H1 (cell line): ENCODE results near the gene NPAS4. TPM values are rescaled to one million over a fixed set of nuclear protein-coding genes. Genes with fewer than 3 reads are reported as not detected.
A peak's percentile ranks its signal among the peaks of the same experiment; 100 is the strongest.

Experiments
- CTCF ChIA-PET: fragments of 300-600 bp; sonication (Branson Sonifier 250); formaldehyde crosslinking; loops from one replicate; lab custom pipeline; 2021; ENCODE audit not compliant: partially characterized antibody; lab: Charles Lee
- POLR2A ChIA-PET: fragments of 300-600 bp; sonication (Branson Sonifier 250); formaldehyde crosslinking; loops from one replicate; lab custom pipeline; 2021; ENCODE audit warnings: inconsistent platforms; ENCODE audit not compliant: partially characterized antibody; lab: Charles Lee
- DNase-seq, 2 experiments: peaks; one replicate each; pipeline versions ENCODE4 v3.0.0 to v3.0.0-alpha.2; 2010 to 2022; ENCODE audit warnings: low spot score in 2 of 2, low read depth in 1 of 2, mixed read lengths in 1 of 2
- FAIRE-seq: peaks from 2 replicates; lab custom pipeline; 2011; peaks lifted over from hg19 to GRCh38; lab: Jason Lieb, UNC
- H2AFZ ChIP-seq: 2 replicates; pipeline ENCODE4 v1.8.1; 2012; ENCODE audit warnings: low read length, inconsistent platforms
- H2AK5ac ChIP-seq: 2 replicates; pipeline ENCODE4 v1.6.1; 2013; ENCODE audit warnings: low read depth, low read length
- H2BK120ac ChIP-seq: replicated peaks from 2 replicates; pipeline ENCODE3; 2013; ENCODE audit warnings: low read depth, low read length, inconsistent platforms
- H2BK12ac ChIP-seq: 2 replicates; pipeline ENCODE4 v1.6.1; 2013; ENCODE audit warnings: low read depth, low read length
- H2BK15ac ChIP-seq: 2 replicates; pipeline ENCODE4 v1.6.1; 2013; ENCODE audit warnings: low read length
- H2BK20ac ChIP-seq: 2 replicates; pipeline ENCODE4 v1.6.1; 2013; ENCODE audit warnings: low read length
- H2BK5ac ChIP-seq: 2 replicates; pipeline ENCODE4 v1.6.1; 2013; ENCODE audit warnings: low read depth, low read length
- H3K14ac ChIP-seq: 2 replicates; pipeline ENCODE4 v1.6.1; 2013; ENCODE audit warnings: inconsistent platforms; ENCODE audit not compliant: insufficient read length
- H3K18ac ChIP-seq: 2 replicates; pipeline ENCODE4 v1.6.1; 2013; ENCODE audit warnings: low read length; ENCODE audit errors: extremely low read depth
- H3K23ac ChIP-seq: 2 replicates; pipeline ENCODE4 v1.6.1; 2013; ENCODE audit warnings: inconsistent platforms; ENCODE audit not compliant: insufficient read length
- H3K23me2 ChIP-seq: 2 replicates; pipeline ENCODE4 v1.6.1; 2013; ENCODE audit warnings: low read depth, low read length
- H3K27ac ChIP-seq: 2 replicates; pipeline ENCODE4 v1.6.1; 2011; ENCODE audit warnings: low read depth, low read length, inconsistent platforms
- H3K27me3 ChIP-seq, 4 experiments: replicated peaks in 1 of 4; 1 replicate in 1 of 4; 2 replicates in 3 of 4; pipeline versions ENCODE4 v1.6.1 to v1.8.1; 2011 to 2013; ENCODE audit warnings: low read length in 3 of 4, mild to moderate bottlenecking in 3 of 4, inconsistent platforms in 2 of 4, mixed read lengths in 2 of 4, moderate library complexity in 1 of 4; ENCODE audit not compliant: control insufficient read depth in 3 of 4, insufficient read depth in 3 of 4; ENCODE audit errors: extremely low read depth in 1 of 4
- H3K36me3 ChIP-seq, 4 experiments: 2 replicates each; pipeline versions ENCODE4 v1.6.1 to v1.8.1; 2011 to 2013; ENCODE audit warnings: mild to moderate bottlenecking in 4 of 4, low read length in 3 of 4, moderate library complexity in 2 of 4, control low read depth in 1 of 4, inconsistent platforms in 1 of 4; ENCODE audit not compliant: insufficient read depth in 4 of 4, control insufficient read depth in 2 of 4
- H3K4ac ChIP-seq: replicated peaks from 2 replicates; pipeline ENCODE3; 2013; ENCODE audit warnings: low read length, low read depth, mixed read lengths, inconsistent platforms; ENCODE audit not compliant: insufficient read length
- H3K4me1 ChIP-seq, 4 experiments: replicated peaks in 1 of 4; 1 replicate in 1 of 4; 2 replicates in 3 of 4; pipeline versions ENCODE4 v1.6.1 to v1.8.1; 2011 to 2013; ENCODE audit warnings: low read length in 3 of 4, inconsistent platforms in 2 of 4, mixed read lengths in 1 of 4; ENCODE audit not compliant: insufficient read depth in 4 of 4, control insufficient read depth in 3 of 4
- H3K4me2 ChIP-seq, 2 experiments: 2 replicates each; pipeline versions ENCODE4 v1.6.1 to v1.8.1; 2011 to 2013; ENCODE audit warnings: low read depth in 2 of 2, low read length in 2 of 2, control low read depth in 1 of 2, inconsistent platforms in 1 of 2, mild to moderate bottlenecking in 1 of 2; ENCODE audit not compliant: insufficient read depth in 1 of 2
- H3K4me3 ChIP-seq, 4 experiments: fragments of 200-600, 300-600 bp in 1 of 4; sonication (generic), shearing (Covaris generic), sonication (Bioruptor Twin) in 1 of 4; 2 replicates each; pipeline versions ENCODE4 v1.5.1 to v1.8.1; 2011 to 2016; ENCODE audit warnings: low read length in 4 of 4, low read depth in 3 of 4, control low read depth in 2 of 4, inconsistent platforms in 2 of 4, mild to moderate bottlenecking in 2 of 4, mixed read lengths in 1 of 4, moderate library complexity in 1 of 4; ENCODE audit not compliant: insufficient read depth in 2 of 4; ENCODE audit errors: extremely low read depth in 1 of 4
- H3K56ac ChIP-seq: replicated peaks from 2 replicates; pipeline ENCODE3; 2013; ENCODE audit warnings: low read depth, mild to moderate bottlenecking, mixed read lengths, low read length, inconsistent platforms; ENCODE audit not compliant: insufficient read length
- H3K79me1 ChIP-seq: 2 replicates; pipeline ENCODE4 v1.6.1; 2013; ENCODE audit warnings: low read depth, low read length, control low read depth
- H3K79me2 ChIP-seq, 2 experiments: 2 replicates each; pipeline versions ENCODE4 v1.6.1 to v1.8.1; 2012 to 2013; ENCODE audit warnings: low read length in 2 of 2, mild to moderate bottlenecking in 2 of 2, inconsistent platforms in 1 of 2; ENCODE audit not compliant: insufficient read depth in 2 of 2, control insufficient read depth in 1 of 2
- H3K9ac ChIP-seq, 4 experiments: replicated peaks in 1 of 4; 1 replicate in 1 of 4; 2 replicates in 3 of 4; pipeline versions ENCODE4 v1.6.1 to v1.8.1; 2011 to 2013; ENCODE audit warnings: low read depth in 3 of 4, low read length in 3 of 4, control low read depth in 2 of 4, mild to moderate bottlenecking in 2 of 4, moderate library complexity in 2 of 4, inconsistent platforms in 1 of 4; ENCODE audit errors: extremely low read depth in 1 of 4
- H3K9me3 ChIP-seq, 2 experiments: 2 replicates each; pipeline versions ENCODE4 v1.6.1 to v1.8.1; 2012 to 2013; ENCODE audit warnings: mild to moderate bottlenecking in 2 of 2, moderate library complexity in 2 of 2, control low read depth in 1 of 2, inconsistent platforms in 1 of 2, low read depth in 1 of 2, low read length in 1 of 2, mixed read lengths in 1 of 2; ENCODE audit not compliant: insufficient read depth in 2 of 2
- H4K20me1 ChIP-seq, 2 experiments: replicated peaks in 1 of 2; 2 replicates each; pipeline versions ENCODE3 to v1.8.1; 2011 to 2013; ENCODE audit warnings: inconsistent platforms in 2 of 2, low read length in 2 of 2, mild to moderate bottlenecking in 1 of 2; ENCODE audit not compliant: insufficient read depth in 2 of 2, control insufficient read depth in 1 of 2
- H4K5ac ChIP-seq: 2 replicates; pipeline ENCODE4 v1.6.1; 2013; ENCODE audit warnings: low read length, low read depth, mixed read lengths, inconsistent platforms; ENCODE audit not compliant: insufficient read length
- H4K8ac ChIP-seq: 2 replicates; pipeline ENCODE4 v1.8.0; 2013; ENCODE audit warnings: mild to moderate bottlenecking, moderate library complexity, low read length, inconsistent platforms; ENCODE audit not compliant: insufficient read depth; ENCODE audit errors: extremely low read depth
- H4K91ac ChIP-seq: replicated peaks from 2 replicates; pipeline ENCODE3; 2013; ENCODE audit warnings: low read length, mixed read lengths, inconsistent platforms; ENCODE audit not compliant: insufficient read length
- CBX8 ChIP-seq: fragments of 300-800, 300-1000 bp; sonication (generic); IDR thresholded peaks from 2 replicates; pipeline ENCODE4 v1.7.1; 2016; ENCODE audit warnings: low read depth, low read length, borderline replicate concordance
- HDAC6 ChIP-seq: IDR thresholded peaks from one replicate; pipeline ENCODE4 v1.7.1; 2012; ENCODE audit warnings: low read depth, mild to moderate bottlenecking, inconsistent platforms, low read length, moderate library complexity
- POLR2AphosphoS5 ChIP-seq: IDR thresholded peaks from 2 replicates; pipeline ENCODE4 v1.6.1; 2011; ENCODE audit warnings: low read depth, low read length
- RAD21 ChIP-seq, 2 experiments: IDR thresholded peaks in 1 of 2; conservative IDR thresholded peaks in 1 of 2; 2 replicates each; pipeline ENCODE4 v1.6.1; 2011; ENCODE audit warnings: low read depth in 2 of 2, low read length in 2 of 2, improper control_type of control experiment in 1 of 2, inconsistent platforms in 1 of 2, mild to moderate bottlenecking in 1 of 2, moderate library complexity in 1 of 2
- RFX5 ChIP-seq: IDR thresholded peaks from 2 replicates; pipeline ENCODE4 v1.6.1; 2011; ENCODE audit warnings: low read depth, low read length, improper control_type of control experiment, borderline replicate concordance
- WGBS, 2 experiments: shearing (Covaris generic) in 1 of 2; methylation state at CpG; one replicate each; pipeline versions ENCODE4 v1.1.6 to v1.1.7; 2013 to 2015; ENCODE audit warnings: low lambda C conversion rate in 2 of 2, mixed read lengths in 2 of 2, inconsistent platforms in 1 of 2, low coverage in 1 of 2, missing lambda C conversion rate in 1 of 2; ENCODE audit not compliant: insufficient replicate concordance in 2 of 2, insufficient coverage in 1 of 2, insufficient read length in 1 of 2; ENCODE audit errors: extremely low coverage in 1 of 2, missing lambda C conversion rate in 1 of 2; 5-methylcytosine and 5-hydroxymethylcytosine counted together
- polyA plus RNA-seq, 7 experiments: library from polyadenylated mRNA; depleted of rRNA in 3 of 7; stranded (reverse) in 5 of 7; unstranded in 2 of 7; fragments of >200 nt in 5 of 7; fragments of 200-250 nt in 2 of 7; gene quantifications; 1 replicate in 5 of 7; 2 replicates in 1 of 7; 4 replicates in 1 of 7; pipeline versions ENCODE4 v1.2.1 to v1.2.3, GENCODE V29; 2011 to 2013; ENCODE audit warnings: missing spikeins in 2 of 7, mixed read lengths in 2 of 7
- total RNA-seq: library from RNA; stranded (reverse); fragmentation: NEBNext Ultra II Directional; extraction: Animal tissue kit (Norgen Biotek cat#: 25700); gene quantifications from 2 replicates; pipeline ENCODE4 v1.2.1, GENCODE V29; 2021

The NPAS4 gene
- total and polyA plus RNA-seq, 2 of the 8 experiments (the other 6 are each of a cell fraction or from before 2014, with no cell fraction given): 0.73 to 0.99 TPM

DNA sequence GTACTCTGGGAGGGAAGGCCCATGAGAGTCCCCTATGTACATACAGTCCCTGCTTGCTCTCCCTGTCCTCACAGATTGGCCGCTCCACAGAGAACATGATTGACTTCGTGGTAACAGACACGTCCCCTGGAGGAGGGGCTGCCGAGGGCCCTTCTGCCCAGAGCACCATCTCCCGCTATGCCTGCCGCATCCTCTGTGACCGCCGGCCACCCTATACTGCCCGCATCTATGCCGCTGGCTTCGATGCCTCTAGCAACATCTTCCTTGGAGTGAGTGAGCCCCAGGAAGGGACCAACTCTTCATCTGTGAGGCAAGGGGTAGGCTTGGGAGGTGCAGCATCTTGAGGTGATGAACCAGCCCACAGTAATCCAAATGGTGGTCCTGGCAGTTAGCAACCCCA, 52.3 kb downstream of the NPAS4 start:
- no peaks in the 10 kb centered on the region; a peak in 1 of 7 replicates for H3K27me3 ChIP-seq
- H3K4me3 ChIP-seq: no peak overlapping the region
- no peaks in the 10 kb centered on the region for H3K23me2 ChIP-seq
- H2AFZ ChIP-seq: no peak overlapping the region
- TF ChIP-seq RFX5: no peak
- no peak for TF ChIP-seq POLR2AphosphoS5
- TF ChIP-seq RAD21 (IDR thresholded peaks at IDR 0.05 in 1 of 2, conservative IDR thresholded peaks at IDR 0.05 in 1 of 2; ENCODE audit: low read depth in 2 of 2, low read length in 2 of 2): no peak
- no peak for TF ChIP-seq HDAC6
- TF ChIP-seq CBX8: no peak
- H4K20me1 ChIP-seq: peaks cover 2% of the 10 kb centered on the region in 2 experiments
- DNase-seq: peak in 1 of 2 experiments; percentile 37
- no peak overlapping the region for H3K14ac ChIP-seq
- FAIRE-seq: no peak
- WGBS, 2 experiments: 98% methylated on average over 10 of the region's 11 CpGs; no CpG with 5 or more reads in 1 of the 2 experiments
- no peak overlapping the region for H3K18ac ChIP-seq
- no peak overlapping the region for H3K23ac ChIP-seq
- no peak overlapping the region for H2AK5ac ChIP-seq
- no peak overlapping the region for H3K56ac ChIP-seq
- no peaks in the 10 kb centered on the region; a peak in 2 of 8 replicates for H3K36me3 ChIP-seq
- no peaks in the 10 kb centered on the region for H3K79me2 ChIP-seq
- no peak overlapping the region for H2BK15ac ChIP-seq
- H3K4ac ChIP-seq: no peak overlapping the region
- no peak overlapping the region for H2BK12ac ChIP-seq
- no peaks in the 10 kb centered on the region for H3K79me1 ChIP-seq
- no peak overlapping the region for H4K91ac ChIP-seq
- H4K5ac ChIP-seq: no peak overlapping the region
- H3K4me1 ChIP-seq: peaks cover 2 to 9% (median 3%) of the 10 kb centered on the region in 4 experiments; a peak in 6 of 7 replicates
- no peak overlapping the region for H3K4me2 ChIP-seq
- no peak overlapping the region for H4K8ac ChIP-seq
- POLR2A ChIA-PET: interaction anchor here (1.1 to 2.0 kb wide), 3 partner anchors 8 to 24 kb away, joined by 3 to 6 read pairs (median 3); no protein-coding TSS in a partner anchor
- no peaks in the 10 kb centered on the region for H3K9me3 ChIP-seq
- no peak overlapping the region for H3K27ac ChIP-seq
- H2BK120ac ChIP-seq: no peak overlapping the region
- no peak overlapping the region for H3K9ac ChIP-seq
- CTCF ChIA-PET: interaction anchor here (0.9 to 1.2 kb wide), 2 partner anchors 58 to 110 kb away, joined by 3 read pairs; no protein-coding TSS in a partner anchor
- H2BK5ac ChIP-seq: no peak overlapping the region
- no peak overlapping the region for H2BK20ac ChIP-seq
